ENCODE data around the gene CENPVL2. TPM values are rescaled to one million over a fixed set of nuclear protein-coding genes. Genes with fewer than 3 reads are reported as not detected.
"Not testable (repeated sequence)": the region's sequence is repeated elsewhere in the genome, so short reads cannot be mapped to it uniquely, and the experiment has no call there.

The CENPVL2 gene
- total and polyA plus RNA-seq, 2 donors (not counting 3 experiments of a cell fraction or from before 2014, with no cell fraction given) = not detected

DNA sequence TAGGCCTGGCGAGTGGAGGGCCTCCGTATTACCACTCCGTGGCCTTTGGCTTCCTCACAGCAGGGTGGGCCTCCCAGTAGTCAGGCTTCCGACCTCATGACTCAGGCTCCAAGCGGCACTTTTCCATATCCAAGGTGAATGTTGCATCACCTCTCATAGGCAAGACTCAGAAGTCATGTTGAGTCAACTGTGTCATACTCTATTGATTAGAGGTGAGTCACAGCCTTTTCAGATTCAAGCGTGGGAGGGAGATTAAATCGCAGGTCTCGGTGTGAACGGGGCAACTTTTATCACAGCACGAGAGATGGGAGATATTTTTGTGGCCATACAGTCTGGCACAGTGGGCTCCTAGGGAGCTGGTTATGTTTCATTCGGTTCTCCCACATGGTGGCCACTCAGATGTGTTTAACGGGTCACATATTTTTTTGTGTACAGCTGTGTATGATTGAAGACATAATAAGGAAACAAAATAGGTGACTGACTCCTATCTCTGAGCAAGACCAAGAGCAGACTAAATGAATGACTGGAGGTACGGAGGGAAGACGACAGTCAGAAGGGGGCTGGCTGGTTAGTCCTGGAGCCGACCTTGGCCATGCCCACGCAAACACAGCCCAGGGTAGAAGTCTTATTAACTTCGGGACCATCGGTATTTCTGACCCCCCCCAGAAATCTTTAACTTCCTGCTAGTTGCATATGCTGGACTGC lies 30.5 kb upstream of the CENPVL2 start:
- intact Hi-C loops (cut with micrococcal nuclease); BruUV-seq (replicated peaks); DNase-seq (ENCODE audit: low read depth, low spot score); H3K27me3 ChIP-seq (ENCODE audit: control insufficient read depth in 2 of 2, insufficient read depth in 2 of 2, low read length in 2 of 2); H3K9ac ChIP-seq (replicated peaks; ENCODE audit: extremely low read depth, insufficient read depth, low read length); FAIRE-seq; H3K9me1 ChIP-seq (replicated peaks; ENCODE audit: control insufficient read depth, extremely low read depth, insufficient read depth, low read length); H3K4me3 ChIP-seq (replicated peaks in 1 of 3; ENCODE audit: insufficient read depth in 1 of 3, low read depth in 1 of 3, low read length in 3 of 3); H3K36me3 ChIP-seq (ENCODE audit: control insufficient read depth in 2 of 2, extremely low read depth in 1 of 2, insufficient read depth in 2 of 2, low read length in 2 of 2); H3K4me1 ChIP-seq (ENCODE audit: control insufficient read depth, extremely low read depth, insufficient read depth, low read length); H3K79me2 ChIP-seq (ENCODE audit: control insufficient read depth, insufficient read depth, low read length); H3K4me2 ChIP-seq (ENCODE audit: insufficient read depth, low read length); H2AFZ ChIP-seq (ENCODE audit: low read depth, low read length); CTCF ChIA-PET; POLR2A ChIA-PET; dilution Hi-C loops (cut with MboI; ENCODE audit: extremely low pct_ligation_motif_present, low sequenced_read_pairs); H3K27ac ChIP-seq (ENCODE audit: insufficient read depth, low read depth, low read length); H3K9me3 ChIP-seq (replicated peaks; ENCODE audit: control insufficient read depth, insufficient read depth, low read length); H4K20me1 ChIP-seq (replicated peaks; ENCODE audit: control insufficient read depth, extremely low read depth, insufficient read depth, low read length): not testable (repeated sequence)

- H3K36me3 ChIP-seq (ENCODE audit: control insufficient read depth in 2 of 2, extremely low read depth in 1 of 2, insufficient read depth in 2 of 2, low read length in 2 of 2); H3K27ac ChIP-seq (ENCODE audit: insufficient read depth, low read depth, low read length); H3K9ac ChIP-seq (replicated peaks; ENCODE audit: extremely low read depth, insufficient read depth, low read length); intact Hi-C loops (cut with micrococcal nuclease); H3K79me2 ChIP-seq (ENCODE audit: control insufficient read depth, insufficient read depth, low read length); BruUV-seq (replicated peaks); H3K4me3 ChIP-seq (replicated peaks in 1 of 3; ENCODE audit: insufficient read depth in 1 of 3, low read depth in 1 of 3, low read length in 3 of 3); H3K27me3 ChIP-seq (ENCODE audit: control insufficient read depth in 2 of 2, insufficient read depth in 2 of 2, low read length in 2 of 2); DNase-seq (ENCODE audit: low read depth, low spot score); FAIRE-seq; H3K9me1 ChIP-seq (replicated peaks; ENCODE audit: control insufficient read depth, extremely low read depth, insufficient read depth, low read length); CTCF ChIA-PET; H3K4me1 ChIP-seq (ENCODE audit: control insufficient read depth, extremely low read depth, insufficient read depth, low read length); H2AFZ ChIP-seq (ENCODE audit: low read depth, low read length); dilution Hi-C loops (cut with MboI; ENCODE audit: extremely low pct_ligation_motif_present, low sequenced_read_pairs); H3K9me3 ChIP-seq (replicated peaks; ENCODE audit: control insufficient read depth, insufficient read depth, low read length); H4K20me1 ChIP-seq (replicated peaks; ENCODE audit: control insufficient read depth, extremely low read depth, insufficient read depth, low read length); H3K4me2 ChIP-seq (ENCODE audit: insufficient read depth, low read length); POLR2A ChIA-PET: not testable (repeated sequence)
These were observed 27.9 kb upstream of the CENPVL2 start, which contains the start of gene CENPVL1 for GRCh38 chrX:51710277-51711164. Gene CENPVL1, plus strand, starts transcription at chrX:51710512. Its CDS starts 0 bp downstream, at chrX:51710512.

Data from endothelial cell of umbilical vein (primary cell).